ENCODE results near the gene STRN.
"Not testable (repeated sequence)": the region's sequence is repeated elsewhere in the genome, so short reads cannot be mapped to it uniquely, and the experiment has no call there.

The STRN gene

GRCh38 chr2:36839976-36840617 lies 126.2 kb downstream of the STRN start:
- no peak for DNase-seq (ENCODE audit: low read depth)

- DNase-seq (ENCODE audit: low read depth): no peak
Measured at GRCh38 chr2:36834731-36835524, 131.4 kb downstream of the STRN start.

- DNase-seq (ENCODE audit: low read depth): no peak
Measured at GRCh38 chr2:36834203-36834602, 132.1 kb downstream of the STRN start.

GRCh38 chr2:36831185-36831584 lies 135.2 kb downstream of the STRN start:
- DNase-seq (ENCODE audit: low read depth): no peak

GRCh38 chr2:36824683-36825082 lies 141.7 kb downstream of the STRN start:
- DNase-seq (ENCODE audit: low read depth): not testable (repeated sequence)

- DNase-seq (ENCODE audit: low read depth): no peak
Measured at GRCh38 chr2:36824273-36824672, 142.1 kb downstream of the STRN start.

- DNase-seq (ENCODE audit: low read depth): no peak
Measured at GRCh38 chr2:36823862-36824261, 142.5 kb downstream of the STRN start.

GRCh38 chr2:36820942-36821605 lies 145.3 kb downstream of the STRN start:
- no peak for DNase-seq (ENCODE audit: low read depth)

- no peak for DNase-seq (ENCODE audit: low read depth)
Measured at GRCh38 chr2:36819095-36819711, 147.1 kb downstream of the STRN start.

GRCh38 chr2:36818542-36818941 lies 147.8 kb downstream of the STRN start:
- DNase-seq (ENCODE audit: low read depth): no peak

GRCh38 chr2:36812196-36812595 lies 154.1 kb downstream of the STRN start:
- DNase-seq (ENCODE audit: low read depth): no peak

- DNase-seq (ENCODE audit: low read depth): no peak
Measured at GRCh38 chr2:36811071-36811470, 155.3 kb downstream of the STRN start.

- no peak for DNase-seq (ENCODE audit: low read depth)
Measured at GRCh38 chr2:36809069-36809445, 157.3 kb downstream of the STRN start.

GRCh38 chr2:36808386-36809068 lies 157.8 kb downstream of the STRN start:
- DNase-seq (ENCODE audit: low read depth): no peak

GRCh38 chr2:36807223-36807886 lies 159.0 kb downstream of the STRN start:
- DNase-seq (ENCODE audit: low read depth): no peak

GRCh38 chr2:36805635-36806224 lies 160.6 kb downstream of the STRN start:
- DNase-seq (ENCODE audit: low read depth): no peak

- no peak for DNase-seq (ENCODE audit: low read depth)
Measured at GRCh38 chr2:36802952-36803351, 163.4 kb downstream of the STRN start.

- no peak for DNase-seq (ENCODE audit: low read depth)
Measured at GRCh38 chr2:36801088-36801487, 165.2 kb downstream of the STRN start.

- DNase-seq (ENCODE audit: low read depth): peak; percentile 20
Measured at GRCh38 chr2:36800381-36800780, 166.0 kb downstream of the STRN start.

- no peak for DNase-seq (ENCODE audit: low read depth)
Measured at GRCh38 chr2:36798724-36799123, 167.6 kb downstream of the STRN start.

Measured in stimulated activated CD8-positive, alpha-beta memory T cell treated with anti-CD3 and anti-CD28 coated beads, Interleukin-12 subunit alpha, Interleukin-12 subunit beta, amount 100 ng/mL, for 1 hour (primary cell).